Inflammatory macrophage treated with lipopolysaccharide for 1 hour (primary cell): ENCODE measurements around the gene BTBD16.

Source experiments
- DNase-seq, 2 donors: peaks; one replicate each; pipeline ENCODE4 v3.0.0-alpha.2; 2020 to 2022

Gene BTBD16

DNA sequence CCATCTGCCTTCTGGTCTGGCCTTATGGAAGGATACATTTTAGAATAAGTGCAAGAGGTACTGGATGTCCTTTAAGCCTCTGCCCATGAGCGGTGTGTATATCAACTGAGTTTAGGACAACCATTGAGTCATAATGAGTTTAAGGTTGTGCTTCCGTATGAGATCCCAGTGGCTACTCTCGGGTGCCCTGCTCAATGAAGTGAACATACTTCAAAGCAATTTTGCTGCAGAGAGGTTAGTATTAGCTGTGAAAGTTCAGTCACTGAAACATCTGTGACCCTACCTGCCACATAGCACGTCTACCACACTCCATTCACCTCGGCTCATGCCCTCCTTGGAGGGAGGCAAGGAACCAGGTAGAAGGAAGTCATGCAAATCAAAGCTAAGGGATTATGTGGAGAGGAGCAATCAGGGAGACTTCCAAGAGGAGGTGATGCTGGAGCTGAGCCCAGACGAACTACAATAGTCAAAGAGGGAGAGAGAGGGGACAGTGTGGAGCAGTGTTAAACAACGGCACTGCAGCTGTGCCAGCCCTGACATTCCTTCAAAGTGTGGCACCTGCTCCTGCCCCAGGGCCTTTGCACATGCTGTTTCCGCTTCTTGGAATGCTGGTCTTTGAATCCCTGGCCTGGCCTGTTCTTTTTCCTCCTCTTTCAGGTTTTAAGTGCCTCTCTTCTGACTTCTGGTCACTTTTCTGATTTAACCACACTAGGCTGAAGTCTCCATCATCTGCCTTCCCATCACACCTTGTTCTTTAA, 25.4 kb downstream of the BTBD16 start:
- DNase-seq: no peak

- no peak for DNase-seq
Observed at GRCh38 chr10:122297583-122297982, 26.5 kb downstream of the BTBD16 start.

GRCh38 chr10:122298206-122298597, 27.1 kb downstream of the BTBD16 start:
- no peak for DNase-seq

GRCh38 chr10:122298598-122299301, 27.7 kb downstream of the BTBD16 start:
- peak; percentile 41 to 90 for DNase-seq

DNA sequence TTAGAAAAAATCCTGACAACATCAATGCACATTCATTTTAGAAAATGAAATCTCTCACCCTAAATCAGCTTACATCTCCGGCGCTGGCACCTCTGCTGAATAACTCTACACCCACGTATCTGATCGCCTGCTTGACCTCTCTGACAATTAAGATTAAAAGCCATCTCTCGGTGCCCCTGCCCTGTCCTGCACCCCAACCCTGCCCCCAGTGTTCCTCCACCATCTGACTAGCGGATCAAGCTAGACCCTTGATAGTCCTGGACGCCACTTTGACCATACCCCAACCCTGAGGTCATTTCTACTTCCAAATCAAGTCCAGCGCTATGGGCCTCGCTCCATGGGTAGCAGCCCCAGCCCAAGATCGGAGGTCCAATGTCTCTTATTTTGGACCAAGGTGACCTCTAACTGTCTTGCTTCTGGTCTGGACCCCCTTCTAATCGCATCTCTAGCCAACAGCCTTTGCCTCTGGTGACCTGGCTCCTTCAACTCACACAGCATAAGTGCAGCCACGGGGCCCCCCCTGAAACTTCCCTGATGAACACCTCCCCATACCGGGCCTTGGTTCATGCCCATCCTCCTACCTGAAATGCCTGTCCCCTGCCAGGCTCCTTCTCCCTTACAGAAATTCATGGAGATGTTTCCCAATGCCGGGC, 28.5 kb downstream of the BTBD16 start:
- peak in 1 of 2 donors; percentile 17 for DNase-seq

DNA sequence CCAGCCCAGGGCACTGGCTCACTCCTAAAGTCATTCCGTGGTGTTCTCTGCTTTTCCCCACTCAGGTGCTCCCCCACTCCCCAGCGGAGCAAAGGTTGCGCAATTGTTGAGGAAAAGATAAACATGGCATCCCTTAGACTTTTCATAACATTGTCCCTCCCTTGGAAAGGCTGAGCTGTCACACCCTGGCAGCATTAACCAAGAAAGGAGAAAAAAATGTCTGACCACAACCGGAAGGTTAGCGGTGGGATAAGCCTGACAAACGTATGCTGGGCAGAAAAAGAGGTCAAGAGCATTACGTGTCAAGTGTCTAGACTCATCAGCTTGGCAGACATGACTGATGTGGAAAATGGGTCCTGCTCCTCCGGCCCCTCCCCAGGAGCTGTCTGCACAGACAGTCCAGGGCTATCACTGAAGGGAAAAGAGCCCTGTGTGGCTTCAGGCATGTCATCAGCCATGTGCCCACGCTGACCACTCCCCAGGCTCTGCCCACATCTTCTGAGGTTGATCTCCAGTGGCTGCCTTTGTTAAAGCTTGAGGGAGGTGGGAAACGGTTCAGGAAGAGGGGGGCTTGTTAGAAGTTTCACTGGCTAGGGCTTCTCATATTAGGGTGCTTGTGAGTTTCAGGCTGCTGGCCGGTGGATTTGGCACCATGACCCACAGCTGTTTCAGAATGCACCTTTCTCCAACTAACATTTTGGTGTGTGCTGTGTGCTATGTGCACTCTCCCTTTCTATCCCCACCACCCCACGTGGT, 30.1 kb downstream of the BTBD16 start:
- no peak for DNase-seq

- DNase-seq: no peak
Observed at GRCh38 chr10:122301811-122302115, 30.7 kb downstream of the BTBD16 start.

DNA sequence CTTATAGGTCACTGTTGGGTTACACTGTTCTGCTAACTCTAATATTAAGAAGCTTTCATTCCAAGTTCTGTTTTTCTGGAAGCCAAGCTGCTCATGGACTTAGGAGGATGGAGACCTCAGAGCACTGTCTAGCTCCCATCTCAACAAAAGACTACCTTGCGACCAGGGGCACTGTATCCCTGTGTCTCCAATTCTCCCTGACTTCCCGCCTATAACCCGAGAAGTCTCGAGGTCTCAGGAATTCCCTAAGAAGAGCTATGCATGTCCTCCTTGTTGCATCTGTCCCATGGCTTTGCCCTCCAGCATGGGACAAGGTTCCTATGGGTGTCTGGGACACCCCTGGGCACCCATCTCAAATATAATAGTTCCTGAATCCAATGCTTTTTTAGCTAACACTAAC, 31.2 kb downstream of the BTBD16 start:
- DNase-seq: no peak

GRCh38 chr10:122303271-122304053, 32.4 kb downstream of the BTBD16 start:
- DNase-seq: no peak

DNA sequence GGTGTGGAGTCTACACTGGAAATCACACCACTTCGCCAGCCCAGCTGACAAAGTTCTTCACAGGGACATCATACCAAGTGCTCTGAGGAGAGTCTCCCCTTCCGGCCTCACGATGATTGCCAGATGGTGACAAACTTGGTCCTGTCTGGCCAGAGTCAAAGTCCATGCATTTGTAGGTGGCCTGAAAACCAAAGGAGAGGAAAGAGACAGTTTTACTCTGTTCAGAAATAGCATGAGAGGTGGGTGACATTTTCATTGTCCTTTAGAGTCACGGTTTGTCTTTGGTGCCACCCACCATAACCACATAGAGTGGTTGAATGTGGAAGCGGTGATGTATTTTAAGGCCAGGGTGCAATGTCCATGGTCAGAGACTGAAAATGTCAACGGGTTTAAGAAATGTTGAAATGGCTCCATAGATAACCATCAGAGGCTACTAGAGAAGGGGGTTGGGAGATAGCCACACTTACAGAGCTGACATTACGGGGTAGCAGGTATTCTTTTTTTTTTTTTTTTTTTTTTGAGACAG, 33.0 kb downstream of the BTBD16 start:
- DNase-seq: no peak

GRCh38 chr10:122306282-122306681, 35.2 kb downstream of the BTBD16 start:
- no peak for DNase-seq

- no peak for DNase-seq
Observed at GRCh38 chr10:122306744-122307143, 35.6 kb downstream of the BTBD16 start.

- DNase-seq: no peak
Observed at GRCh38 chr10:122307669-122308416, 36.7 kb downstream of the BTBD16 start.

DNA sequence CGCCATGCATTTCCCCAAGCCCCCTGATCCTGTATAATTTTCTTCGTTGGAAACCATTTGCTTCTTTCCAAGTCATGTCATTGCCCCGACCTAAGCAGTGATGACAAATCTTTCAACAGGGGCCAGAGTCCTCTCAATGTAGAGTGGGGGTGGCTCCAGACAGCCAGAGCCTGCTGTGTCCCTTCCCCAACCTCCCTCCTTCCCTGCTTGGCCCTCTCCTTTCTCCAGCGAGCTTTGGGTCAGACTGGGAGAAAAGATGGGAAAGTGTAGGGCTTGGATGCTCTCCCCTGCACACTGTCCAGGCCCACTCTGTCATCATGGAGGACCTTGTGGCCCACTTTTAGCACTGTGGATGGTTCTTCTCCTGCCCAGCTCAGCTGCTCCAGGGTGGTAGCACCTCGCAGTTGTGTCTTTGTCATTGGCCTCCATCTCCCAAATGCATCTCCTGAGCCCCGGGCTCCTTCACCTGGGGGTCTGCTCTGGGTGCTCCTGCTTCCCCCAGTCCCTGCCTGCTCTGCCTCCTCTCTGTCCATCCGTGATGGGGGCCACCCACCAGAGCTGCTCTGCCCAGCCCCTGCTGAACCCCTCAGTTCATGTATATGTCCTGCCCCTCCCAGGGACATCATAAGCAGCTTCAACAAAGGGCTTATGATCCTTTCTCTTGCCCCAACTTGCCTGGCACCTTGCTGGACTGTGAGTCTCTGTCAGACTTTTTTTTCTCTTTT, 37.5 kb downstream of the BTBD16 start:
- DNase-seq: no peak

DNA sequence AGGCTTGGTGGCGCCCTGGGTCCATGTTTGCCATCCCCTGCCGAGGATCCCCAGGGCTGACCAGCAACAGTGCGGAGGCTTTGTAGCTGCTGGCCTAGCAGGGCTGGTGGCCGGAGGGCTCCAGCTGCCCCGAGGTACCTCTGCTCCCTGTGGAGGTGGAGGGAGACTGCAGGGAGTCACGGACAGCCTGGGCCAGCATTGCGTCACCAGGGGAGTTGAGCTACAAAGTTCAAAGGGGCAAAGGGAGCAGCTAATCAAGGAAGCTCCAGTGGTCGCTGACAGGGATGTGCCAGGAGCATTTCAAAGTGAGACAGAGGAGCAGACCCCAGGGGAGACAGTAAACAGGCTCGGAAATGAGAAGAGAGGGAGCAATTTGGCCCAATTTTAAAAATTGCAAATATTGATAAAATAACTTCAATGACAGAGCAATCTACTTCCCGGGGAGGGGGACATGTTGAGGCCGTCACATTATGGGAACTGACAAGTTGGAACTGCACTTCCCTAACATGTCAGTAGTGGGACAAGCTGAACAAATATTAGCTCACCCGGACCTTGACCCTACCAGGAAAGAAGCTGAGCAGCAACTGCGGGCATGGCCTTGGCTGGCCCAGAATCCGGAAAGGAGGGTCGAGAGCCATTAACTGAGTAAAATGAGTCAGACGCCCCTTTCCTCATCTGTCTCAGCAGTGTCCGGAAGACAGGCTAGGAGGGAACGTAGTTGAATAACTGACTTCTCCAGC, 39.4 kb downstream of the BTBD16 start:
- no peak for DNase-seq

DNA sequence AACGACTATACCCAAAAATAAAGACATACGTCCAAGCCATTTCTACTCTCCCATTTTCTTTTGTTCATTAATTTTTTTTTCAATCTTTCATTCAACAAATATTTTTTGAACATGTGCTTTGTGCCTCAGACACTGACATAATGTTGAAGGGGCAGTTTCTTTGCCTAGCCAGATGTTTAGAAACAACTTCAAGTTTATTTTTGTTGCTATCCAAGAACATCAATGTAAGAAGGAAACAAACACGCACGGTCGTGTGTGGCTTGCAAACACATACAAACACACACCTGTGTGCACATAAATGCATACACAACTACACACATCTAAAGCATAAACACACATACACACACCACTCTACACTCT, 39.9 kb downstream of the BTBD16 start:
- DNase-seq: no peak

- no peak for DNase-seq
Observed at GRCh38 chr10:122311716-122312115, 40.6 kb downstream of the BTBD16 start.

DNA sequence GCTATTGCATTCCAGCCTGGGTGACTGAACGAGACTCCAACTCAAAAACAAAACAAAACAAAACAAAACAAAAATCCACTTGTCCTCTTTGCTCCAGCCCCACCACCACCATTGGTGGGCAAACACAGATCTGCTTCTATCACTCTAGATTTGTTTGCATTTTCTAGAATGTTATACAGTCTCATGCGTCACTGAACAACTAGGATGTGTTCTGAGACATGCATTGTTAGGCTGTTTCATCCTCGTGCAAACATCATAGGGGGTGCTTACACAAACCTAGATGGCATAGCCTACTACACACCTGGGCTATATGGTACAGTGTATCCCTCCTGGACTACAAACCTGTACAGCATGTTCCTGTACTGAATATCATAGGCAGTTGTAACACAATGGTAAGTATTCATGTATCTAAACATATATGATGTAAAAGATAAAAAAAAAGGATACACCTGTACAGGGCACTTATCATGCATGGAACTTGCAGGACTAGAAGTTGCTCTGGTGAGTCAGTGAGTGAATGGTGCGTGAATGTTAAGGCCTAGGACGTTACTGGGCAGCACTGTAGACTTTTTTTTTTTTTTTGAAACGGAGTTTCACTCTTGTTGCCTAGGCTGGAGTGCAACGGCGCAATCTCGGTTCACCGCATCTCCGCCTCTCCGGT, 45.3 kb downstream of the BTBD16 start:
- DNase-seq: no peak

DNA sequence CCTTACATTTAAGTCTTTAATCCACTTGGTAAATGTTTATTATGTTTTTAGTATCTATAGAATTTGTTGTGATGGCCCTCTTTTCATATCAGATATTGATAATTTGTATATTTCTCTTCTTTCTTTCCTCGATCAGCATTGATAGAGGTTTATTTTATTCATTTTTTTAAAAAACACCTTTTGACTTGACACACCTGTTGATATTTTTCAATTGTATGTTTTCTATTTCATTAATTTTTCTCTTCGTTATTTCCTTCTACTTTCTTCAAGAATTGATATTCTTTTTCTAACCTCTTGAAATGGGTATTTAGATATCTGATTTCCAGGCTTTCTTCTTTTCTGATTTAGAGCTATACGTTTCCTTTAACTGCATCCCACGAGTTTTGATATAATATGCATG, 50.9 kb downstream of the BTBD16 start:
- DNase-seq: no peak

- no peak for DNase-seq
Observed at GRCh38 chr10:122323189-122323588, 52.1 kb downstream of the BTBD16 start.
